ENCODE results near the gene KLHL1.
"Not testable (repeated sequence)": the region's sequence is repeated elsewhere in the genome, so short reads cannot be mapped to it uniquely, and the experiment has no call there.

Gene KLHL1, protein sequence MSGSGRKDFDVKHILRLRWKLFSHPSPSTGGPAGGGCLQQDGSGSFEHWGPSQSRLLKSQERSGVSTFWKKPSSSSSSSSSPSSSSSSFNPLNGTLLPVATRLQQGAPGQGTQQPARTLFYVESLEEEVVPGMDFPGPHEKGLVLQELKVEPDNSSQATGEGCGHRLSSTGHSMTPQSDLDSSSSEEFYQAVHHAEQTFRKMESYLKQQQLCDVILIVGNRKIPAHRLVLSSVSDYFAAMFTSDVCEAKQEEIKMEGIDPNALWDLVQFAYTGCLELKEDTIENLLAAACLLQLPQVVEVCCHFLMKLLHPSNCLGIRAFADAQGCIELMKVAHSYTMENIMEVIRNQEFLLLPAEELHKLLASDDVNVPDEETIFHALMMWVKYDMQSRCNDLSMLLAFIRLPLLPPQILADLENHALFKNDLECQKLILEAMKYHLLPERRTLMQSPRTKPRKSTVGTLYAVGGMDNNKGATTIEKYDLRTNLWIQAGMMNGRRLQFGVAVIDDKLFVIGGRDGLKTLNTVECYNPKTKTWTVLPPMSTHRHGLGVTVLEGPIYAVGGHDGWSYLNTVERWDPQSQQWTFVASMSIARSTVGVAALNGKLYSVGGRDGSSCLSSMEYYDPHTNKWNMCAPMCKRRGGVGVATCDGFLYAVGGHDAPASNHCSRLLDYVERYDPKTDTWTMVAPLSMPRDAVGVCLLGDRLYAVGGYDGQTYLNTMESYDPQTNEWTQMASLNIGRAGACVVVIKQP

DNA sequence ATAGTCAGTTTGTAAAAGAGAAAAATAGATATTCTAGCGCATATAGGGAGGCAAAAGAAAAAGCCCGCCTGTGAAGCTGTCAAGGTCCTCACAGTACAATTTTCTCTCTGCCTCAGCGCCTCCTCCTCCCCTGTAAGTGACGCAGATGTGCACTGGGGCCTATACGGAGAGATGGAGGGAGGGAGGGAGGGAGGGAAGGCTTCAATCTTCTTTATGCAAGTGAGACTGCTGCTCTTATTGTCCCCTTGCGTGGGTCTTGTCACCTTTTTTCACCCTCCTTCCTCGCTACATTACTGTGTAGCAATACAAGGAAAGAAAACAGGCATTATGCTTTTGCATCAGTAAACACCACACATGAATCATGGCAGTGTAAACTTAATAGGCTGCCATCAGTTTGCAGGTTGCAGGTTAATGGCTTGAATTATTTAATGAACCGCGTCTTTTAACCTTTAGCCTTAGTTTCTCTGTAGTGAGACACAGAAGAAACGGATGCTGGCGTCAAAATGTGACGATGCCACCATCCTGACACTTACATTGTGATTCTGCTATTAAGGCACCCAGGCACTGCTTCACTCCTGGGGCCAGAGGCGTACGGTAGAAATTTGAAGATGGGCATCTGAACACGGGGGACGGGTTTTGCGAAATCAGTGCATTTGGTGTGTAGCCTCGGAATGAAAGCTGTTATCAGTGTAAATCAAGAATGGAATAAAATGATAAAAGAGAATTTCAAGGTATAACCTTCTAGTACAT lies at the start of gene KLHL1:
Gene KLHL1, minus strand, starts transcription at position 97 of the 750 bp plus-strand sequence. CDS start 753 bp downstream, outside the sequence.
- peak in 39 of 42 donors; percentile 3 to 80 (median 36) for DNase-seq
- intact Hi-C loops (cut with DNase I) = no loop called here

DNA sequence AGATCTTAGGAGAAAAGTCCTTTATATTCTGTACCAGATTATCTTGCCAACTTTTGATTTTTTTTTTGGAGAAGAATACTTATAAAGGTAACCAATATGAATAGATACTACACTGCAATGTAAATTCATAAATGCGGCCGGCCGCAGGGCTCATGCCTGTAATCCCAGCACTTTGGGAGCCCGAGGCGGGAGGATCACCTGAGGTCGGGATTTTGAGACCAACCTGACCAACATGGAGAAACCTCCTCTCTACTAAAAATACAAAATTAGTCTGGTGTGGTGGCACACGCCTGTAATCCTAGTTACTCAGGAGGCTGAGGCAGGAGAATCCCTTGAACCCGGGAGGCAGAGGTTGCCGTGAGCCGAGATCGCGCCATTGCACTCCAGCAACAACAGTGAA lies 34.4 kb upstream of the KLHL1 start:
- DNase-seq; intact Hi-C loops (cut with DNase I): not testable (repeated sequence)

DNA sequence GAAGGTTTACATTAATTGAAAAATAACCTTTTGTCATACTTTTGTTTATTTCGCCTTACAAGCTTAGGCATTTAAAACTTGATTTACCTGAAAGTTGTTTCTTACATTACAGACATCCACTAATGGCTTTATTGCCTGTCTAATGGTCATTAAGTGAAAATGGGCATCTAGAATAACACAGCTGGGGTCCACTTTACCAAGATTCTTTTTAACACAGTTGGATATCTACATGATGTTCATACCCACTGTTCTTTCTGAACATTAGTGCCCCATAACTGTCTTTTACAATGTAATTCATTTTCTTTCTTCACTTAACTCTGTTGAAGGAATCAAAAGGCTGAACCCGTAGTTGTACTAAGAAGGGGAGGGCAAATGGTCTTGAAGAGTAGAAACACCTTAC lies 19.8 kb upstream of the KLHL1 start:
- DNase-seq = no peak
- intact Hi-C loops (cut with DNase I) = no loop called here

DNA sequence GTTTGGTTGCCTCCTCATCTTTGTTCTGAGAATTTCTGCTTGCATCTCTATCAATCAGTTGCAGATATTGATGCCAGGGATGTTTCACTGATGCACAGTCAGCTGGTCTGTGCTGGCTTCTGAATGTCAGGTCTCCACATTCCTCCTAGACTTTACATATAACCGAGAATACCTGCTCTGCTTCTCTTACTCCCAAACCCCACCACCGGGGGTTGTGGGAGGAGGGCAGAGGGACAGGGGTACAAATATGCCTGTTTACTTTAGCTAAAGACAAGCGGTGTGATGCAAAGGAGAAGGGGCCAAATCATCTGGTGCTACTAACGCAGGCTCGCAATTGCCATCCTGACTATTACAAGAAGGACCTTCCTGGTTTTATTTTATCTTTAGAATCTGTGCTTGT lies 17.4 kb upstream of the KLHL1 start:
- intact Hi-C loops (cut with DNase I) = no loop called here
- no peak for DNase-seq

DNA sequence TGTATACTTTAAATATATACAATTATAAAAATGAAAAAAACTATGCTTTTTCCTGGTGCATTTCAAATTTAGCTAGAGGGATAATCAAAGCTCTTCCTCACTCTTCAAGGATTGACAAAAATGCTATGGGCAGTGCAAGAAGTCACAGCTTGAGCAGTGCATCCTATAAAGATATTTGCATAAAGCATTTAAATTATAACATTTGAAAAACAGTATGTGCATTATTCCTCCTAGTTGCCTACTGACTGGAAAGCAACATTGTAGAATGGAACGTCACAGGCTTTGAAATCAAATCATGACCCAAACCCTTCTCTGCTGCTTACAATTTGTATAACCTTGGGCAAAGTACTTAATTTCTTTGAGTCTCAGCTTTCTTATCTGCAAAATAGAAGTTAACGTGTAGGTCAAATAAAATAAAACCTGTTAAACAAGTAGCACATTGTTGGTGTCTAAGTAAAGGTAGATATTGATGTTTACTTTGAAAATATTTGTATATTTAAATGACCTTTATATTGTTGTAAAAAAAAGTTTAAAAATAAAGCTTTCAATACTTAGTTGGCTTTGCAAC lies 9.2 kb upstream of the KLHL1 start:
- intact Hi-C loops (cut with DNase I) = no loop called here
- DNase-seq = no peak

DNA sequence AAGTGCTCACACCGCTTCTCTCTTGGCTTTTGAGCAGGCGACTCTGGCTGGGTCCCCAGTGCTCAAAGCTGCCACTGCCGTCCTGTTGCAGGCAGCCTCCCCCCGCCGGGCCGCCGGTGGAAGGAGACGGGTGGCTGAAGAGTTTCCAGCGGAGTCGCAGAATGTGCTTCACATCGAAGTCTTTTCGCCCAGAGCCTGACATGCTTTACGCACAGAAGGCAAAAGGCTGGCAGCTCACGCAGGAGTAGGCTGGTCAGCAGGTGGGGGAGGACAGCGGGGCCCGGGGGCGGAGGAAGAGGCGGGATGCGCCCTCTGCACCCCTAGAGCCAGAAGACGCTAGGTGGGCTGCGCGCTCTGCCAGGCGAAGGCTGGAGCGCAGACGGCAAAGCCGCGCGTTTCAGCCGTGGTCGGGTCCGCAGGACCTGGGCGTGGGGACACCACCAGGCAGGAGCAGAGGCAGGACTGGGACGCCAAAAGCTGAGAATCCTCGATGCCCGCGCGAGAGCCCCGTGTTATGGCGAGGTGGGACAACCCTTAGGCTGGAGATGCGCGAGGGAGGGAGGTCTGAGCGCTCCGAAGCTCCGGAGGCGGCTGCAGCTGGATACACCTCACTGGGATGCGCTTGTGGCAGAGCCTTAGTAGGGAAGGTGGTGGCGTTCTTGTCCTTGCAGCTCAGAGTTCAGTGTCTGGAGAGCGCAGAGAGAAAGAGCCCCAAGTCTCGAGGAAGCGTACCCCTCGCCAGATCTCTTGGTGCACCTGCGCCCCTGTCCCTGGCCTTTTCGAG lies 562 bp downstream of the KLHL1 start, which contains the start of gene ATXN8OS:
Gene ATXN8OS, plus strand, starts transcription at position 329 of the 784 bp plus-strand sequence.
- intact Hi-C loops (cut with DNase I) = no loop called here
- peak in 40 of 42 donors; percentile 3 to 60 (median 24) for DNase-seq

DNA sequence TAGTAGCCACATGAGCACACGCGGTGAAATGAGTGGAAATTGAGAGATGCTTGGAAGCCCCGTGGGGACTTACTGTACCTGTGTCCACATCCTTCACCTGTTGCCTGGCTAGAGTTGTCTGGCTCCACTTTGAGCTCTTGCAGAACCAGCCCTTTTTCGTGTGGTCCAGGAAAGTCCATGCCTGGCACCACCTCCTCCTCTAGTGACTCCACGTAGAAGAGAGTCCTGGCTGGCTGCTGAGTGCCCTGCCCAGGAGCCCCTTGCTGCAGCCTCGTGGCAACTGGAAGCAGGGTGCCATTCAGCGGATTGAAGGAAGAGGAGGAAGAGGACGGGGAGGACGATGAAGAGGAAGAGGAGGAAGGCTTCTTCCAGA lies 1.1 kb downstream of the KLHL1 start:
- peak in 11 of 42 donors; percentile 2 to 41 (median 8) for DNase-seq
- intact Hi-C loops (cut with DNase I) = no loop called here

DNA sequence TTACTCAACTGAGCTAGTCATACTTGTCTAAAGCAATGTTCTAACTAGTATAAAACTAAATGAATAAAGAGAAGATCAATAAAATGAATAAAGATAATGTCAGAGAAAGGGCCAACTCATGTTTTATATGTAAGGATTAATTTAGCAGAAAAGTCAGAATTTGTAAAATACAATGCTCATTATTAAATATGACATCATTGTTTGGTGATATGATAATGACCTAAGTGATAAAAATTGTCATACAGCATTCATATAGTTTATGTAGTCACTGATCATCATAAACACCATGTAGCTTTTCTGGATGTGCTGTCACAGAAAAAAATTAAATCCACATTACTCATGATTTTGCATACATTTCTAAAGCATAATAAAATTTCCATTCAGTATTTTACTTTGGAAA lies 3.8 kb downstream of the KLHL1 start:
- DNase-seq = no peak
- intact Hi-C loops (cut with DNase I) = no loop called here

DNA sequence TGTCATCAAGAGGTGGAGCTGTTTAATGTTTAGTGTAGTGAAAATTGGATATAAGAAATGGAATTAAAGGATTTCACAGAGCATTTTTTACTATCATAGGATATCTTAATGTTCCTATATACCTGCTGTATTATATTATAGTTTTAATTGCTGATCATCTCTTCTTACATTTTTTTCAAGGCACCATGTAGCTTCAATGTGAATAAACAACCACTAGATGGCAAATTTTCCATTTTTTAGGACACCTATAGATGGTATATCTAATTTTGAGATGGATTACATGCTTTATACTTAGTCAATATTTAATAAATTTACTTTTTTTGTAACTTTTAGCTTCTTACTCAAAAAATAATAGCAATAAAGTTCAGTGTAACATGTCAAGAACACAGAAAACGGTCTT lies 9.6 kb downstream of the KLHL1 start:
- DNase-seq = no peak
- intact Hi-C loops (cut with DNase I) = no loop called here

DNA sequence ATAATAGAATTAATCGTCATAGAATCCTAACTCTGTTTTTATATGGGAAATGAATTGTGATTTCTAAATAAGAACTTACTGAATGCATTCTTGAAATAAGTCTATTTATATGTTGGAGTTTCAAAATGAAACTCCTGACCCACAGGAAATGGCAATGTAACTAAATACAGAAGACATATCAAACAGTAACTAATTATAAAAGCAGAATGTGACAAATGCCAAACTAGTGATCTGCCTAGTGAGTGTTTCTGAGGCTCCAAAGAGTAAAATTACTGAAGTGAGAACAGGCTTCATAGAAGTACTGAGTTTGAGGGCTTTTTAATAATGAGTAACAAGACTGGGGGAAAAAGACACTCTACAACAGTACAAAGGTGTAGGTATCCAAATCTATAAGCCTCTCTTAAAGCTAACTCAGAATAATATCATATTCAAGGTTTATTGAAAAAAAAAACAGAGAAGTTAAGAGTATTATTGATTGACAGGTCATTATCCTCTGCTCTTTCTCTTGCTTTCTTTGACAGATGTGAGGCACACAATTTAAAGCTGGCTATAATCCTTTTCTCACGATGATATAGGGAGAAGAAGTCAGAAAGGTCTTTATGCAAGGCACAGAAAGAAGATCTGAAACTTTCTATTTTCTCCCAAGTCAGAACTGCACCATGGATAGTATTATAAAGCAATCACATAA lies 18.1 kb downstream of the KLHL1 start:
- no peak for DNase-seq
- intact Hi-C loops (cut with DNase I) = no loop called here

DNA sequence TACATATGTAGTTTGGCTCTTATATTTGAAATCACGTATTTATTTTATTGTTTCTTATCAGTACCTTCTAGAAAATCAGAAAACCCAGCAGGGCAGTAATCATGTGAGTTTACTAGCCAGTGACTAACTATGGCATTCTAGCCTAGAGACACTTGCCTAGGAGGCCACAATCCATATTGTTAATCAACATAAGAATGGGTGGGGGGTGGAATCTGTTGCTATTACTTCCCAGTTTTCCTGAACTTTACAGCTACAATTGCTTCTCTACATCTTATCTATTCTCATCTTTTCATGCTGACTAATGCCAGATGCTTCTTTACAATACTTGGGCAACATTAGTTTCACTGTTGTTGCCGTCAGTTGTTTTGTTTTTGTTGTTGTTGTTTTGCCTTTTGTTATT lies 19.3 kb downstream of the KLHL1 start:
- intact Hi-C loops (cut with DNase I) = no loop called here
- DNase-seq = no peak

DNA sequence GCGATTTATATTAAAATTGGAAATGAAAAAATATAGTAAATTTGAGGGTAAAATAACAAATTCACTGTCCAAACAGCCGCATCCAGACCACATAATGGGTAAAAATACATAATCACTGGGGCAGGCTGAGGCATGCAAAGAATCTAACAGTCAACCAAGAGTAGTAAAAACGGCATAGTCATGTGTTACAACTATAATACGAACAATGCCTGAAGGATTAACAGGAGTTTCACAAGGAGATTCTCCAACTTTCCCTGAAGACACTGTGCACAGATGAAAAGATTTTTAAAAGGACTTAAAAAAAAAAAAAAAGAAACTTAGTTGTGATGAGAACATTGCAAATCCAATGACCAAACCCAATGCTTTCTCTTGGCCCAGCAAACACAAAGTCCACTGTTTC lies 21.0 kb downstream of the KLHL1 start:
- intact Hi-C loops (cut with DNase I) = no loop called here
- DNase-seq = no peak

DNA sequence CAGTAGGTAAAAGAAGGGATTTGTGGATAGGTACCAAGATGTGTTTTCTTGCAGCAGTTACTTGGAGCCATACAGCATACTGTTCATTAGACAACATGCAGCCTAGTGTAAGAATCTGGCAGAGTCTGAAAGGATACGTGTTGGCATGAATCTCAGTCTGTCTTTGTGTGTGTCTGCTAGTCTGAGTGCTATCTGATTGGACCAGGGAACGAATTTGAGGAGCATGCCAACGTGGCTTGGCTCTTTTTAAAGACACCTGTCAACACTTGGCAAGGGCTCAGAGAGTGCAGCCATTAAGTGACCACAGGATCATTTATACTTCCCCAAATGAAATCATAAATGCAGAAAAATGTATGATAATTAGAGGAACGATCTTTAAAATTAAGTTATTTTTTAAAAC lies 28.2 kb downstream of the KLHL1 start:
- intact Hi-C loops (cut with DNase I) = no loop called here
- peak in 4 of 42 donors; percentile 1 to 9 (median 6) for DNase-seq

DNA sequence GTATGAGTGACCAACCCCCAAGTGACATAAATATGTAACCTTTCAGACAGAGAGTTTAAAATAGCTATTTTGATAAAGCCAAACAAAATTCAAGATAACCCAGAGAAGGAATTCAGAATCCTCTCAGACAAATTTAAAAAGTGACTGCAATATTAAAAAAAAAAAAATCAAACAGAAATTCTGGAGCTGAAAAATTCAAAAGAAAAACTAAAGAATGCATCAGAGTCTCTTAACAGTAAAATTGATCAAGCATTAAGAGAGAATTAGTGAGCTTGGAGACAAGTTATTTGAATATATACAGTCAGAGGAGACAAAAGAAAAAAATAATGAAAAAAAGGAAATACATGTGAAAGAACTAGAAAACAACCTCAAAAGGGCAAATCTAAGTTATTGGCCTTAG lies 53.7 kb downstream of the KLHL1 start:
- DNase-seq = no peak
- intact Hi-C loops (cut with DNase I) = no loop called here

DNA sequence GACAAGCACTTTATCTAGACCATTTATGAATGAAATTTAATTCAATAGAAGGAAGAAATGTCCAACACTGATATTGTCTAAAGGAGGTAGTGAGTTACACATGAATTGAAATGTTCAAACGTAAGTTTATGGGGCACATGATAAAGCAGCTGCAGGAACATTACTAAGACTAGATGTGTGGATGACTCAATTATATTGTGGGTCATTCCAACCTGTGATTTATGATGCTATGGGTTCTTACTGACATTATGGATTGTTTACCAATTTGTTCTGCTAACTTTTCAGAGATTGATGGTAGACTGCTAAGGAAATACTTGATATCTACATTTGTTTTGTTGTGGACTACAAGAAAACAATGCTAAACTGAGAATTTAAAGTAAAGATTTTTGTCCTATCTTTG lies 56.7 kb downstream of the KLHL1 start:
- intact Hi-C loops (cut with DNase I) = no loop called here
- DNase-seq = no peak

DNA sequence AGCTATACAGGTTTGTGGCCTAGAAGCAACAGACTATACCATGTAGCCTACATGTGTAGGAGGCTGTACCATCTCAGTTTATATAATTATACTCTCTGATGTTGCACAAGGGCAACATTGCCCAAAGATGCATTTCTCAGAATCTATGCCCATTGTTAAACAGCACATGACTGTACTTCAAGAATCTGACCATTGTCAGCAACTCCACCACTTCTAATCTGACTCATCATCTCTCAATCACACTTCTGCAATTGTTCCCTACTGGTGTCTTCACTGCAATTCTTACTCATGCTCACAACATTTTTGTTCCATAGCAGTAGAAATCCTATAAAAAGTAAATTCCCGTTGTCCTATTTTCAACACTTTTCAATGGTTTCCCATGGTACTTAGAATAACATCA lies 64.6 kb downstream of the KLHL1 start:
- intact Hi-C loops (cut with DNase I) = no loop called here
- DNase-seq = no peak

DNA sequence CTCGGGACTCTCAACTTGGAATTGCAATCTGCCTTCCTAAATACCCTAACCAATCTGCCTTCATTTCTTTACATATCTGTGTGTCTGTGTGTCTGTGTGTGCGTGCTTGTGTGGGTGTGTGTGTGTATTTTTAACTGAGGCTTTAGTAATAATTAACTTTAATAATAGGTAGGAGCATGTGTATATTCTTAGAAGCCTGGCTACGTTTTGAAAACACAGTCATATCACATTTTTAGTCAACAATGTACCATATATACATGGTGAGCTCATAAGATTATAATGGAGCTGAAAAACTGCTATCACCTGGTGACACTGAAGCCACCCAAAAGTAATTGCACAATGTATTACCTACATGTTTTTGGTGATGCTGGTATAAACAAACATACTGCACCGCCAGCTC lies 66.1 kb downstream of the KLHL1 start:
- intact Hi-C loops (cut with DNase I) = no loop called here
- no peak for DNase-seq

DNA sequence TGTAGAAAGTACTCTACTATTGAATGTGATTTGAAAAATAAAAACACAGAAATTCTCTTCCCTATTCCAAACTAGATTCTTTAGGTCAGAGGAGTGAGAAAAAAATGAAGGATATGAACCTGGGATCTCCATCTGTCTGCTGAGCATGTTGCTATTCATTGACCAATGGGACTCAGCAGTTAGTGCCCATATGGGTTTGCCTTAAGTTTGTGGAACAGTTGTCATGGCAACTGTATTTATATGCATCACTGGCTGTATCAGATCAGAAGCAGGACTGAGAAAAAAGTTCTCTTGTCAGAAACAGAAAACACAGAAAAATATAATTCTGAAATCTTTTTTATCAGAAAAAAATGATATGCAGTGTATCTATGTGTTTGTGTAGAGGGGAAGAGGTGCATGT lies 74.0 kb downstream of the KLHL1 start:
- DNase-seq = no peak
- intact Hi-C loops (cut with DNase I) = no loop called here

Measured in head of caudate nucleus (tissue), 42 donors.